GM12878 (cell line): ENCODE measurements around the gene PHF20. TPM values are rescaled to one million over a fixed set of nuclear protein-coding genes. Genes with fewer than 3 reads are reported as not detected.

Source experiments
- ATAC-seq: fragments of 200-7000 bp; cut with Tn5 transposase; 3 replicates; pipeline ENCODE4 v1.9.1; 2020; ENCODE audit warnings: mild to moderate bottlenecking, moderate library complexity
- BruUV-seq: library from RNA; stranded (reverse); fragments of 400-500 nt; replicated peaks from 2 replicates; lab custom pipeline; 2021; lab: Mats Ljungman, UMichigan
- CTCF ChIA-PET: fragments of 300-600 bp; sonication (Branson Sonifier 250); formaldehyde crosslinking; extraction: SDS; loops from one replicate; lab custom pipeline; 2021; ENCODE audit warnings: inconsistent platforms; lab: Yijun Ruan, JAX
- POLR2A ChIA-PET: fragments of 350-600 bp; formaldehyde crosslinking; extraction: SDS; loops from one replicate; lab custom pipeline; 2021; ENCODE audit warnings: inconsistent platforms; lab: Charles Lee
- RAD21 ChIA-PET: fragments of 300-600 bp; sonication (Branson Sonifier 250); formaldehyde crosslinking; loops from one replicate; lab custom pipeline; 2023; ENCODE audit warnings: antibody characterized with exemption; ENCODE audit not compliant: unreplicated experiment; lab: Charles Lee
- SMC1A ChIA-PET: fragments of 300-600 bp; sonication (Branson Sonifier 250); formaldehyde crosslinking; loops from one replicate; lab custom pipeline; 2023; ENCODE audit not compliant: unreplicated experiment, uncharacterized antibody; lab: Charles Lee
- DNase-seq: peaks from one replicate; pipeline ENCODE4 v3.0.0-alpha.2; 2011; ENCODE audit warnings: low read depth, low spot score
- FAIRE-seq: peaks from 3 replicates; lab custom pipeline; 2011; peaks lifted over from hg19 to GRCh38; lab: Jason Lieb, UNC
- H2AFZ ChIP-seq: 2 replicates; pipeline ENCODE4 v1.6.0; 2011; ENCODE audit warnings: low read depth, low read length, control low read depth; ENCODE audit not compliant: control insufficient read depth
- H3K27ac ChIP-seq: 2 replicates; pipeline ENCODE4 v1.5.1; 2011; ENCODE audit warnings: control low read depth; ENCODE audit not compliant: control insufficient read depth, insufficient read depth
- H3K27me3 ChIP-seq, 2 experiments: replicated peaks in 1 of 2; 2 replicates each; pipeline versions ENCODE4 v1.6.0 to v1.6.1; 2011; ENCODE audit warnings: low read length in 1 of 2; ENCODE audit not compliant: control insufficient read depth in 2 of 2, insufficient read depth in 2 of 2
- H3K36me3 ChIP-seq, 2 experiments: 2 replicates each; pipeline ENCODE4 v1.5.1; 2011; ENCODE audit warnings: low read length in 1 of 2; ENCODE audit not compliant: control insufficient read depth in 2 of 2, insufficient read depth in 2 of 2
- H3K4me1 ChIP-seq: 2 replicates; pipeline ENCODE4 v1.6.1; 2011; ENCODE audit warnings: mild to moderate bottlenecking, low read length, moderate library complexity, mixed read lengths; ENCODE audit not compliant: control insufficient read depth, insufficient read depth
- H3K4me2 ChIP-seq: 2 replicates; pipeline ENCODE4 v1.6.0; 2011; ENCODE audit warnings: control low read depth; ENCODE audit not compliant: control insufficient read depth, insufficient read depth
- H3K4me3 ChIP-seq: fragments of 200-600 bp; sonication (generic); 2 replicates; pipeline ENCODE4 v1.5.1; 2016
- H3K79me2 ChIP-seq: 2 replicates; pipeline ENCODE4 v1.6.0; 2011; ENCODE audit warnings: low read length; ENCODE audit not compliant: control insufficient read depth, insufficient read depth
- H3K9ac ChIP-seq: 2 replicates; pipeline ENCODE4 v1.8.0; 2011; ENCODE audit warnings: low read length, control low read depth, mixed read lengths; ENCODE audit not compliant: control insufficient read depth, insufficient read depth
- H3K9me3 ChIP-seq: replicated peaks from 3 replicates; pipeline ENCODE4 v1.5.1; 2011; ENCODE audit warnings: mild to moderate bottlenecking, low read length; ENCODE audit not compliant: control insufficient read depth, insufficient read depth
- H4K20me1 ChIP-seq: 2 replicates; pipeline ENCODE4 v1.6.0; 2011; ENCODE audit not compliant: control insufficient read depth, insufficient read depth
- ASH2L ChIP-seq: fragments of 300-600, 200-600 bp; sonication (generic); IDR thresholded peaks from 2 replicates; pipeline ENCODE4 v1.6.1; 2017; ENCODE audit warnings: low read depth, mild to moderate bottlenecking, borderline replicate concordance
- MLLT1 ChIP-seq: fragments of 450-650 bp; IDR thresholded peaks from 2 replicates; pipeline ENCODE4 v1.6.1; 2016; ENCODE audit warnings: mild to moderate bottlenecking
- PML ChIP-seq: IDR thresholded peaks from 2 replicates; pipeline ENCODE4 v1.6.1; 2012; ENCODE audit warnings: low read length, inconsistent platforms
- in situ Hi-C: fragments of 300-500 bp; cut with MboI; formaldehyde crosslinking; loops from 9 replicates; pipeline ENCODE4 v1.14.3; 2018; ENCODE audit warnings: mixed read lengths
- intact Hi-C: fragments of 100-400 bp; cut with micrococcal nuclease; formaldehyde crosslinking; loops from one replicate; pipeline ENCODE4 v1.14.2; 2022; ENCODE audit not compliant: unreplicated experiment
- polyA plus RNA-seq, 11 experiments: library from polyadenylated mRNA; depleted of rRNA in 4 of 11; unstranded in 6 of 11; stranded (reverse) in 5 of 11; fragments of >200 nt; fragmentation: Nextera tagmentation in 4 of 11; fragmentation: Illumina TruSeq in 1 of 11; extraction: Ambion mirVana in 4 of 11; extraction: Trizol in 1 of 11; gene quantifications; 1 replicate in 1 of 11; 2 replicates in 10 of 11; pipeline versions ENCODE4 v1.2.1 to v1.2.3, GENCODE V29; 2011 to 2016; ENCODE audit warnings: inconsistent platforms in 2 of 11, missing spikeins in 2 of 11, low read depth in 1 of 11
- total RNA-seq, 4 experiments: library from RNA; depleted of rRNA in 3 of 4; stranded (reverse); fragments of >200 nt in 3 of 4; fragmentation: Illumina TruSeq in 1 of 4; extraction: Trizol in 1 of 4; gene quantifications; 2 replicates each; pipeline versions ENCODE4 v1.2.1 to v1.2.3, GENCODE V29; 2013 to 2021

Gene PHF20
- total and polyA plus RNA-seq, 10 of the 15 experiments (the other 5 are each of a cell fraction or from before 2014, with no cell fraction given) = 31.6 to 91.2 (median 46.8) TPM

- no peaks in the 10 kb centered on the region for H3K9me3 ChIP-seq
- H3K9ac ChIP-seq = no peak overlapping the region
- TF ChIP-seq PML (0 out of 2 replicates have a peak, but pooled peaks have one; percentile 8), MLLT1 (no peak), ASH2L (no peak)
- peaks cover 2% of the 10 kb centered on the region; the same call in 1 of the 2 replicates for H3K4me1 ChIP-seq
- SMC1A ChIA-PET = interaction anchor here (1.0 to 2.3 kb wide), 7 partner anchors 9 to 220 kb away, joined by 3 to 7 read pairs (median 4); partner anchors contain the start of gene SCAND1
- FAIRE-seq (no peak), DNase-seq (no peak), ATAC-seq (peak; percentile 12)
- 0 out of 2 replicates have a peak overlapping the region, but pooled peaks have one; percentile 20 for H3K4me3 ChIP-seq
- BruUV-seq = no TSS peak
- H3K27me3 ChIP-seq = no peaks in the 10 kb centered on the region
- peaks cover 14% of the 10 kb centered on the region for H4K20me1 ChIP-seq
- RAD21 ChIA-PET = interaction anchor here (1.4 kb wide), 1 partner anchor 38 kb away, joined by 4 read pairs; the partner anchor contains the start of gene PHF20
- POLR2A ChIA-PET = interaction anchor here (0.6 to 2.0 kb wide), 2 partner anchors 9 to 41 kb away, joined by 6 to 15 read pairs; no protein-coding TSS in a partner anchor
- in situ Hi-C loops (no loop called here), intact Hi-C loops (loop anchor here (10.0 kb wide), 1 partner anchor 150 kb away; no protein-coding TSS in a partner anchor)
- H3K4me2 ChIP-seq = peak overlapping the region; percentile 15; the same call in 1 of the 2 replicates
- H3K36me3 ChIP-seq = peaks cover 11 to 45% of the 10 kb centered on the region in 2 experiments
- CTCF ChIA-PET = interaction anchor here (0.7 to 1.6 kb wide), 2 partner anchors 42 to 150 kb away, joined by 3 to 4 read pairs; no protein-coding TSS in a partner anchor
- no peak overlapping the region for H2AFZ ChIP-seq
- H3K79me2 ChIP-seq = peaks cover 94% of the 10 kb centered on the region
- H3K27ac ChIP-seq = no peak overlapping the region
Measured at GRCh38 chr20:35734374-35734773, 37.4 kb upstream of the PHF20 start.
